Endothelial cell of coronary artery (primary cell): ENCODE results near the gene ZNF485. TPM values are rescaled to one million over a fixed set of nuclear protein-coding genes. Genes with fewer than 3 reads are reported as not detected.

Experiments
- total RNA-seq: library from RNA; depleted of rRNA; stranded (reverse); fragments of >200 nt; gene quantifications from 2 replicates; pipeline ENCODE4 v1.2.3, GENCODE V29; 2014

Gene ZNF485
- total RNA-seq, result 1.3 and 2.6 TPM in 2 replicates

DNA sequence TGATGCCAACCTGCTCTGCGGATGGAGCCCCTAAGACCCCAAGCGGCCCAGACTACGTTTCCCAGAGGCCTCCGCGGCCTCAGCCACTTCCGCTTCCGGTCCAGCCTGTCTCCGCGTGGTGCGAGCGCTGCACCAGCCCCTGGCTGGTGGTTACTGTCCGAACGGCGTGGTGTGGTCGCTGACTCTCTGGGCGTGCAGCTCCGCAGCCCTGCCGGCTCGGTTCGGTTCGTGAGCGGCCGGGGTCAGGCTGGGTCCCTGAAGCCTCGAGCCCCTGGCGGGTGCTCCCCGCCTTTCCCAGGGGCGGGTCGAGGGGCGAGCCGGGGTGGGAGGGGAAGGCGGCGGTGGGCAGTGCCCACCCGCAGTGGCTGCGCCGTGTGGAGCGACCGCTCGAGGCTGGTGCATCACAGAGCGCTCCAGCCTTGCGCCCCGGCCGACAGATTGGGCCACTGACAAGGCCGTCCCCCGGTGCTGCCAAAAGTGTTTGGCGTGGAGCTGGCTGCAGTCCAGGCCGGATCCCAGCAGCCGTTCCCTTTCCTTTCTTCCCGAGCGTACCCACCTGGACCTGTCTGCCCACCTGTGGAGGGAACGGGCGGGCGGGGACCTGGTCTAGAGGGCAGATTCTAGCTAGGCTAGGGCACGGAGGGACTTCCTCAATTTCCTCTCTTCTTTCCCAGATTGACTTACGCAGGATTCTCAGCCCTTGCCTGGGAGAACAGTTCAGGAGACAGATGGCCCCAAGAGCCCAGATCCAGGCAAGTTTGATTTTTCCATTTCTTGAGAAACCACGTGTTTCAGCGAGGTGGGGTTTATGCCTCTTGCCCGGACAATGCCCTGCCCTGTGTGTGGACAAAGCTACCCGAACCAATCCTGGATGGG, at the start of gene ZNF485:
Gene ZNF485, plus strand, starts transcription at position 116 of the 876 bp plus-strand sequence. Its CDS starts 613 bp downstream, at position 729.

GRCh38 chr10:43574001-43574892, 32.0 kb upstream of the ZNF485 start, which contains the start of gene ZNF239:
Gene ZNF239 (minus strand): TSS chr10:43574616. CDS start chr10:43558079, 16,537 bp downstream.

GRCh38 chr10:43648398-43649184, 42.4 kb downstream of the ZNF485 start, which contains the start of gene ZNF32:
Gene ZNF32 (minus strand): TSS chr10:43648881. CDS start chr10:43646133, 2,748 bp downstream.

Other genes starting within 250 kb of the ZNF485 start
- not detected in 2 replicates for gene FXYD4, start 234.8 kb upstream of the ZNF485 start, total RNA-seq
- 268 and 299 TPM in 2 replicates for gene HNRNPF, start 197.3 kb upstream of the ZNF485 start, total RNA-seq
- gene ZNF487, start 169.3 kb upstream of the ZNF485 start, total RNA-seq, result 1.6 and 3.1 TPM in 2 replicates
- gene ZNF239, start 31.8 kb upstream of the ZNF485 start, total RNA-seq, result 0.99 and 2.9 TPM in 2 replicates
- gene ZNF32, start 42.4 kb downstream of the ZNF485 start, total RNA-seq, result 21.0 and 29.2 TPM in 2 replicates